Measurements from ENCODE around the gene SKAP2.

The SKAP2 gene

DNA sequence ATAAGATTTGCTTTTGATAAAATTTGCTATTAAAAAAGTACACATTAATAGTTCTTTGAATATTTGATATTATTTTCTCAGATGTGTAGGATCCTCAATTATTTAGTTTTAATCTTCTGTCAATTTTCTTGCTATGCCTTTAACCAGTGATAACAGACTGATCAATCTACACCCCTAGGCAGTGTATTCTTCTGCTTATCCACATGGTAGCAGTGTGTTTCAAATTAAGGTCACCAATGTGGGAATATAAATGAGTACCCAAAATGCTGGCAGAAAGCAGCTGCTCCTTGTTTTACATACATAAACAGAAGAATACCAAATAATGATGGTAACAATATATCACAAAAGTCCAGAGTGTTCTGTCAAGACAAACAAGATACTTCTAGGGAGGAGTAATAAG lies 87.0 kb downstream of the SKAP2 start:
- no peak for DNase-seq (ENCODE audit: low read depth, low spot score)
- Histone ChIP-seq H3K27me3 (ENCODE audit: control insufficient read depth, insufficient read depth, low read length) (no peaks in the 10 kb centered on the region), H3K27ac (ENCODE audit: low read length) (no peak overlapping the region), H3K36me3 (ENCODE audit: control insufficient read depth, insufficient read depth, low read length) (no peaks in the 10 kb centered on the region), H3K4me3 (ENCODE audit: low read length) (no peak overlapping the region), H3K9me3 (ENCODE audit: control insufficient read depth, insufficient read depth, low read length) (no peaks in the 10 kb centered on the region), H3K4me1 (ENCODE audit: control insufficient read depth, insufficient read depth, low read length) (no peaks in the 10 kb centered on the region)

DNA sequence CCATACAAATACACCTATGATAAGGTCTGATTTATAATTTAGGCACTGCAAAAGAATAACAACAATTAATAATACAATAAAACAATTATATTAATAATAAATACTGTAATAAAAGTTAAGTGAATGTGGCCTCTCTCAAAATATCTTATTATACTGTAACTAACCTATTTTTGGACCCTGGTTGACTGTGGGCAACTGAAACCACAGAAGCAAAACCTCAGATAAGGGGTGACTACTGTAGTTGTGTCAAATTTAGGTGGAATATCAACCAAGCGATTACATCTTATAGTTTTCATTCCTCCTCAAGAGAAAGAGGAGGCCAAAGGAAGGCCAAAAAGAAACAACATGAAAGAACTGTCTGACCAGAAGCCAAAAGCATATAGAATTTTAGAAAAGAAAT lies 103.9 kb downstream of the SKAP2 start:
- H3K9me3 ChIP-seq (ENCODE audit: control insufficient read depth, insufficient read depth, low read length) = no peaks in the 10 kb centered on the region
- H3K4me3 ChIP-seq (ENCODE audit: low read length) = no peak overlapping the region
- no peaks in the 10 kb centered on the region for H3K36me3 ChIP-seq (ENCODE audit: control insufficient read depth, insufficient read depth, low read length)
- H3K4me1 ChIP-seq (ENCODE audit: control insufficient read depth, insufficient read depth, low read length) = no peaks in the 10 kb centered on the region
- DNase-seq (ENCODE audit: low read depth, low spot score) = no peak
- no peak overlapping the region for H3K27ac ChIP-seq (ENCODE audit: low read length)
- H3K27me3 ChIP-seq (ENCODE audit: control insufficient read depth, insufficient read depth, low read length) = no peaks in the 10 kb centered on the region
- WGBS (ENCODE audit: insufficient coverage, insufficient read length) = no CpG with 5 or more reads among the region's 1 CpG

GRCh38 chr7:26759108-26759507 lies 105.3 kb downstream of the SKAP2 start:
- no peaks in the 10 kb centered on the region for H3K9me3 ChIP-seq (ENCODE audit: control insufficient read depth, insufficient read depth, low read length)
- no peak overlapping the region for H3K4me3 ChIP-seq (ENCODE audit: low read length)
- DNase-seq (ENCODE audit: low read depth, low spot score) = no peak
- H3K27ac ChIP-seq (ENCODE audit: low read length) = no peak overlapping the region
- H3K36me3 ChIP-seq (ENCODE audit: control insufficient read depth, insufficient read depth, low read length) = no peaks in the 10 kb centered on the region
- no peaks in the 10 kb centered on the region for H3K4me1 ChIP-seq (ENCODE audit: control insufficient read depth, insufficient read depth, low read length)
- WGBS (ENCODE audit: insufficient coverage, insufficient read length) = no CpG with 5 or more reads among the region's 2 CpGs
- no peaks in the 10 kb centered on the region for H3K27me3 ChIP-seq (ENCODE audit: control insufficient read depth, insufficient read depth, low read length)

GRCh38 chr7:26743205-26743604 lies 121.2 kb downstream of the SKAP2 start:
- DNase-seq (ENCODE audit: low read depth, low spot score) = no peak
- Histone ChIP-seq H3K27ac (ENCODE audit: low read length) (no peak overlapping the region), H3K9me3 (ENCODE audit: control insufficient read depth, insufficient read depth, low read length) (no peaks in the 10 kb centered on the region), H3K27me3 (ENCODE audit: control insufficient read depth, insufficient read depth, low read length) (no peaks in the 10 kb centered on the region), H3K36me3 (ENCODE audit: control insufficient read depth, insufficient read depth, low read length) (no peaks in the 10 kb centered on the region), H3K4me3 (ENCODE audit: low read length) (no peak overlapping the region), H3K4me1 (ENCODE audit: control insufficient read depth, insufficient read depth, low read length) (no peaks in the 10 kb centered on the region)
- WGBS (ENCODE audit: insufficient coverage, insufficient read length) = no CpG with 5 or more reads among the region's 2 CpGs

- H3K9me3 ChIP-seq (ENCODE audit: control insufficient read depth, insufficient read depth, low read length) = no peaks in the 10 kb centered on the region
- H3K27me3 ChIP-seq (ENCODE audit: control insufficient read depth, insufficient read depth, low read length) = no peaks in the 10 kb centered on the region
- no CpG with 5 or more reads among the region's 2 CpGs for WGBS (ENCODE audit: insufficient coverage, insufficient read length)
- H3K36me3 ChIP-seq (ENCODE audit: control insufficient read depth, insufficient read depth, low read length) = no peaks in the 10 kb centered on the region
- H3K4me3 ChIP-seq (ENCODE audit: low read length) = no peak overlapping the region
- no peaks in the 10 kb centered on the region; the same call in 1 of the 2 replicates for H3K4me1 ChIP-seq (ENCODE audit: control insufficient read depth, insufficient read depth, low read length)
- H3K27ac ChIP-seq (ENCODE audit: low read length) = no peak overlapping the region
- no peak for DNase-seq (ENCODE audit: low read depth, low spot score)
Observed at GRCh38 chr7:26735976-26736600, 128.3 kb downstream of the SKAP2 start.

DNA sequence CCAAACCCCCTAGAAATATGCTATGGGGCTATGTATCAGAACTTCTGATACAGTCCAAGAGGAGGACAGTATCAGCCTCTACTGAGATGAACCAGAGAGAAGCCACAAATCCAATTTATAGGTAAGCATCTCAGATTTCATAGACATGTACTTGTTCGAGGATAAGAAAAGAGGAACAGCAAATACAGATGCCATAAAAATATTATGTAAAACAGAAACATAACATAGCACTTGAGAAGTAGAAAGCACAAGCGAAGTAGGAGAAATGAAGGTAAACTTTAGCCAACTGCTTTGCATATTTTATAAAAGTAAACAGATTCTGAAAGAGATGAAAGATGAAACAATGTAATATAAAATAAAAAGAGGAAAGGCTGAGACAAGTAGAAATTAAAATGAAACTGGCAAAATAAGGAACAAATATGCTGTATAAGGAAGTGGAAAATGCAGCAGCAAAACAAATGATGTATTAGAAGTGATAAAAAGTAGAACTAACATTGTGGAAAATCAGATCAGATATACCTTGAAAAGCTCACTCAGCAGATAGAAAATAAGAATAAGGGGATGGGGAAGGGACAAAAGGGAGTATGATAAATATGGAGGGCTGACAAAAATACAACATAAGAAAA lies 135.1 kb downstream of the SKAP2 start:
- Histone ChIP-seq H3K9me3 (ENCODE audit: control insufficient read depth, insufficient read depth, low read length) (no peaks in the 10 kb centered on the region), H3K27me3 (ENCODE audit: control insufficient read depth, insufficient read depth, low read length) (no peaks in the 10 kb centered on the region), H3K36me3 (ENCODE audit: control insufficient read depth, insufficient read depth, low read length) (no peaks in the 10 kb centered on the region), H3K4me1 (ENCODE audit: control insufficient read depth, insufficient read depth, low read length) (no peaks in the 10 kb centered on the region), H3K4me3 (ENCODE audit: low read length) (no peak overlapping the region), H3K27ac (ENCODE audit: low read length) (no peak overlapping the region)
- no CpG with 5 or more reads among the region's 2 CpGs for WGBS (ENCODE audit: insufficient coverage, insufficient read length)
- DNase-seq (ENCODE audit: low read depth, low spot score) = no peak

DNA sequence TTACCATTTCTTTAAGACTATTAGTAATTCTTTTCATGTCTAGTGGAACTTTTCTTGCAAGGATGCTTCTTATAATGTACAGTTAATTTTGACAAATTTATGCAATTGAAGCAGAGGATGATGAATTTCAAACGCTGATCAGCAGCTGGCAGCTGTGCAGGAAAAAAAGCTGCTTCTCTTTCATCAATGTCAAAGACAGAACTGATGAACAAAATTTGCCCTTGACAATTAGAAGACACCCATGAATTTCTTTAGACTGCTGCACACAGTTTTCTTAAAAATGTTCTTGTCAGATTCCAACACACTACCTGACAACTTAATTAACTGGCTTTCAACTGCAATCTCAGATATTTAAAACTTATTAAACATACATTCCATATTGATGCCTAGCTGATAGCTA lies 138.3 kb downstream of the SKAP2 start:
- no peaks in the 10 kb centered on the region for H3K4me1 ChIP-seq (ENCODE audit: control insufficient read depth, insufficient read depth, low read length)
- WGBS (ENCODE audit: insufficient coverage, insufficient read length) = no CpG with 5 or more reads among the region's 1 CpG
- H3K27me3 ChIP-seq (ENCODE audit: control insufficient read depth, insufficient read depth, low read length) = no peaks in the 10 kb centered on the region
- H3K9me3 ChIP-seq (ENCODE audit: control insufficient read depth, insufficient read depth, low read length) = no peaks in the 10 kb centered on the region
- no peak overlapping the region for H3K4me3 ChIP-seq (ENCODE audit: low read length)
- H3K36me3 ChIP-seq (ENCODE audit: control insufficient read depth, insufficient read depth, low read length) = no peaks in the 10 kb centered on the region
- DNase-seq (ENCODE audit: low read depth, low spot score) = no peak
- H3K27ac ChIP-seq (ENCODE audit: low read length) = no peak overlapping the region

- no peak for DNase-seq (ENCODE audit: low read depth, low spot score)
- H3K4me3 ChIP-seq (ENCODE audit: low read length) = no peak overlapping the region
- 100% methylated on average over 1 of the region's 2 CpGs for WGBS (ENCODE audit: insufficient coverage, insufficient read length)
- H3K27ac ChIP-seq (ENCODE audit: low read length) = no peak overlapping the region
- no peaks in the 10 kb centered on the region for H3K36me3 ChIP-seq (ENCODE audit: control insufficient read depth, insufficient read depth, low read length)
- H3K9me3 ChIP-seq (ENCODE audit: control insufficient read depth, insufficient read depth, low read length) = no peaks in the 10 kb centered on the region
- no peaks in the 10 kb centered on the region for H3K27me3 ChIP-seq (ENCODE audit: control insufficient read depth, insufficient read depth, low read length)
- H3K4me1 ChIP-seq (ENCODE audit: control insufficient read depth, insufficient read depth, low read length) = no peaks in the 10 kb centered on the region
Observed at GRCh38 chr7:26724795-26725194, 139.6 kb downstream of the SKAP2 start.

DNA sequence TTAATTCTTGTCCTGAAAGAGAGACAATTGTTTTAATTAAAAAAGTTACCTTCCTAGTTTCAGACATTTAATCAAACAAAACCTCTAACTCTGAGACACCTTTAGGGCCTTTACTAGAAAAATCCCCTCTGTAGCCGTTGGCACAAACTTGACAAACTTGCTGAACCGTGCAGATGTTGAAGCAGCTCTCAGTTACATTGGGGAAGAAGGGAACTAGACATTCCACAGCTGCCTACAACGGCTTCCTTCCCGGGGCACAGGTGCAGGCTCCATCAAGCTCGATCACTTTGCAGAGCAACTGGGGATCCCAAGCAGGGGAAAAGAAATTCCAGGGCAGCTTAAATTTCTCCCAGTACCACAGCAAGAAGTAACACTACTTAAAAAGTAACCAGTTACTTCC lies 141.3 kb downstream of the SKAP2 start:
- Histone ChIP-seq H3K36me3 (ENCODE audit: control insufficient read depth, insufficient read depth, low read length) (no peaks in the 10 kb centered on the region), H3K27me3 (ENCODE audit: control insufficient read depth, insufficient read depth, low read length) (no peaks in the 10 kb centered on the region), H3K4me1 (ENCODE audit: control insufficient read depth, insufficient read depth, low read length) (no peaks in the 10 kb centered on the region), H3K9me3 (ENCODE audit: control insufficient read depth, insufficient read depth, low read length) (no peaks in the 10 kb centered on the region), H3K27ac (ENCODE audit: low read length) (no peak overlapping the region), H3K4me3 (ENCODE audit: low read length) (no peak overlapping the region)
- WGBS (ENCODE audit: insufficient coverage, insufficient read length) = no CpG with 5 or more reads among the region's 5 CpGs
- no peak for DNase-seq (ENCODE audit: low read depth, low spot score)

GRCh38 chr7:26721450-26721849 lies 142.9 kb downstream of the SKAP2 start:
- Histone ChIP-seq H3K27ac (ENCODE audit: low read length) (no peak overlapping the region), H3K36me3 (ENCODE audit: control insufficient read depth, insufficient read depth, low read length) (no peaks in the 10 kb centered on the region), H3K9me3 (ENCODE audit: control insufficient read depth, insufficient read depth, low read length) (no peaks in the 10 kb centered on the region), H3K4me1 (ENCODE audit: control insufficient read depth, insufficient read depth, low read length) (no peaks in the 10 kb centered on the region), H3K4me3 (ENCODE audit: low read length) (no peak overlapping the region), H3K27me3 (ENCODE audit: control insufficient read depth, insufficient read depth, low read length) (no peaks in the 10 kb centered on the region)
- no peak for DNase-seq (ENCODE audit: low read depth, low spot score)

DNA sequence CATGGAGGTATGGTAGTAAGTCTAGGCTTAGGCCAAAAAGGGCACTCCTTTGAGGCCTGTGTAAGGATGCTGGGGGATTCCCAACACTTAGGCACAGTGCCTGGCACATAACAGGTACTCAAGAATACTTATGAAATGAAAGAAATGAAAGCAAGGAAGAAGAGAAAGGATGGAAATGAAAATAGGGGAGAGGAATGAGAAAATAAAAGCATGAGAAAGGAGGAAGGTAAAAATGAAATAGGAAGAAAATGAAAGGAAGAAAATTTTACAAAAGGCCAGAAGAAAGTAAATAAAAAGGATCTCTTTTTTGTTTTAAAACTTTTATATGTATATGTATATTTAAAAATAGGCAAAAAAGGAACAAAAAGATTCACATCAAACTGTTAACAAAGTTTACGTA lies 146.3 kb downstream of the SKAP2 start:
- Histone ChIP-seq H3K36me3 (ENCODE audit: control insufficient read depth, insufficient read depth, low read length) (no peaks in the 10 kb centered on the region), H3K9me3 (ENCODE audit: control insufficient read depth, insufficient read depth, low read length) (no peaks in the 10 kb centered on the region), H3K27me3 (ENCODE audit: control insufficient read depth, insufficient read depth, low read length) (no peaks in the 10 kb centered on the region), H3K27ac (ENCODE audit: low read length) (no peak overlapping the region), H3K4me3 (ENCODE audit: low read length) (no peak overlapping the region), H3K4me1 (ENCODE audit: control insufficient read depth, insufficient read depth, low read length) (no peaks in the 10 kb centered on the region)
- no CpG with 5 or more reads among the region's 1 CpG for WGBS (ENCODE audit: insufficient coverage, insufficient read length)
- no peak for DNase-seq (ENCODE audit: low read depth, low spot score)
